ENCODE results near the gene ARL5B.

GRCh38 chr10:18647151-18647550, 12.1 kb upstream of the ARL5B start:
- TF ChIP-seq CTCF (conservative IDR thresholded peaks at IDR 0.05; ENCODE audit: low read depth, low read length): no peak
- no peak for TF ChIP-seq EZH2phosphoT487 (IDR thresholded peaks at IDR 0.05; ENCODE audit: borderline replicate concordance, low read length)

All from PC-3 (cell line).